ENCODE data around the gene SUN1.
"Not testable (repeated sequence)": the region's sequence is repeated elsewhere in the genome, so short reads cannot be mapped to it uniquely, and the experiment has no call there.

Gene SUN1

GRCh38 chr7:867001-867405, 34.7 kb downstream of the SUN1 start:
- TF ChIP-seq, protein P1, sequence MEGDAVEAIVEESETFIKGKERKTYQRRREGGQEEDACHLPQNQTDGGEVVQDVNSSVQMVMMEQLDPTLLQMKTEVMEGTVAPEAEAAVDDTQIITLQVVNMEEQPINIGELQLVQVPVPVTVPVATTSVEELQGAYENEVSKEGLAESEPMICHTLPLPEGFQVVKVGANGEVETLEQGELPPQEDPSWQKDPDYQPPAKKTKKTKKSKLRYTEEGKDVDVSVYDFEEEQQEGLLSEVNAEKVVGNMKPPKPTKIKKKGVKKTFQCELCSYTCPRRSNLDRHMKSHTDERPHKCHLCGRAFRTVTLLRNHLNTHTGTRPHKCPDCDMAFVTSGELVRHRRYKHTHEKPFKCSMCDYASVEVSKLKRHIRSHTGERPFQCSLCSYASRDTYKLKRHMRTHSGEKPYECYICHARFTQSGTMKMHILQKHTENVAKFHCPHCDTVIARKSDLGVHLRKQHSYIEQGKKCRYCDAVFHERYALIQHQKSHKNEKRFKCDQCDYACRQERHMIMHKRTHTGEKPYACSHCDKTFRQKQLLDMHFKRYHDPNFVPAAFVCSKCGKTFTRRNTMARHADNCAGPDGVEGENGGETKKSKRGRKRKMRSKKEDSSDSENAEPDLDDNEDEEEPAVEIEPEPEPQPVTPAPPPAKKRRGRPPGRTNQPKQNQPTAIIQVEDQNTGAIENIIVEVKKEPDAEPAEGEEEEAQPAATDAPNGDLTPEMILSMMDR (IDR thresholded peaks at IDR 0.05): no peak
- H3K36me3 Mint-ChIP-seq (ENCODE audit: low read depth): peaks cover 85% of the 10 kb centered on the region
- no peak for DNase-seq
- H3K9me3 Mint-ChIP-seq: no peaks in the 10 kb centered on the region
- peaks cover 3% of the 10 kb centered on the region for H3K27me3 Mint-ChIP-seq (ENCODE audit: low read depth, poor library complexity)
- no peaks in the 10 kb centered on the region for H3K4me1 Mint-ChIP-seq
- H3K27ac Mint-ChIP-seq: peak overlapping the region; percentile 36
- no peak overlapping the region for H3K4me3 Mint-ChIP-seq

- Mint-ChIP-seq H3K27ac (peak overlapping the region; percentile 85), H3K36me3 (ENCODE audit: low read depth) (peaks cover 85% of the 10 kb centered on the region), H3K4me1 (no peaks in the 10 kb centered on the region), H3K27me3 (ENCODE audit: low read depth, poor library complexity) (peaks cover 3% of the 10 kb centered on the region), H3K4me3 (no peak overlapping the region), H3K9me3 (no peaks in the 10 kb centered on the region)
- TF ChIP-seq, protein P1 (IDR thresholded peaks at IDR 0.05): no peak
- DNase-seq: no peak
These were observed 35.3 kb downstream of the SUN1 start for GRCh38 chr7:867406-868188.

DNA sequence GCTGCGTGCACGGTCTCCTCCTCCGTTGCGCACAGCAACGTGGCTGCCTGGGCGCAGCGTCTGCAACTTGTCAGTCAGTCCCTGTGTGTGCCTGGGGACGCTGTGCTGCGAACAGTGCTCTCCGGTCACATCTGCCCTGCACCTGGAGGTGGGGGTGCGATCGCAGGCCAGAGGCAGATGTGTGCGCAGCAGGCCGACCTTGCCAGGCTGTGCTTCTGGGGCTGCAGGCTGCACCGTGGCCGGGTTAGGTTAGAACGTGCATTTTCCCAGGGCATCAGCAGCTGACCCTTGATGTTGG, 35.9 kb downstream of the SUN1 start:
- TF ChIP-seq, protein P1 (IDR thresholded peaks at IDR 0.05): no peak
- Mint-ChIP-seq H3K4me3 (no peak overlapping the region), H3K27ac (no peak overlapping the region), H3K4me1 (peaks cover 2% of the 10 kb centered on the region), H3K27me3 (ENCODE audit: low read depth, poor library complexity) (peaks cover 3% of the 10 kb centered on the region), H3K9me3 (no peaks in the 10 kb centered on the region), H3K36me3 (ENCODE audit: low read depth) (peaks cover 87% of the 10 kb centered on the region)
- DNase-seq: no peak

DNA sequence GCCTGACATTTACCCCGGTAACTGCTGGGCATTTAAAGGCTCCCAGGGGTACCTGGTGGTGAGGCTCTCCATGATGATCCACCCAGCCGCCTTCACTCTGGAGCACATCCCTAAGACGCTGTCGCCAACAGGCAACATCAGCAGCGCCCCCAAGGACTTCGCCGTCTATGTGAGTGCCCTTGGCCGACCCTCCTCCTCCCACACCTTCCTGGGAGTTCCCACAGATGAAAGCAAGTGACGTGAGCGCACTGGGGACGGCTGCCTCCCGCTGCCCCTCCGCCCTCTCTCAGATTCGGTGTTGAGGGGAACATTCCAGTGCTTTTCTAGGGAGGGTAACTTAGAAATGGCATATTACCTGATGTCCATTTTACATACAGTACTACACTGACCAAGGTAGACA, 37.1 kb downstream of the SUN1 start:
- H3K27me3 Mint-ChIP-seq (ENCODE audit: low read depth, poor library complexity): peaks cover 3% of the 10 kb centered on the region
- peaks cover 84% of the 10 kb centered on the region for H3K36me3 Mint-ChIP-seq (ENCODE audit: low read depth)
- no peak overlapping the region for H3K4me3 Mint-ChIP-seq
- H3K9me3 Mint-ChIP-seq: no peaks in the 10 kb centered on the region
- peaks cover 14% of the 10 kb centered on the region for H3K4me1 Mint-ChIP-seq
- no peak for DNase-seq
- TF ChIP-seq, protein P1 (IDR thresholded peaks at IDR 0.05): no peak
- no peak overlapping the region for H3K27ac Mint-ChIP-seq

DNA sequence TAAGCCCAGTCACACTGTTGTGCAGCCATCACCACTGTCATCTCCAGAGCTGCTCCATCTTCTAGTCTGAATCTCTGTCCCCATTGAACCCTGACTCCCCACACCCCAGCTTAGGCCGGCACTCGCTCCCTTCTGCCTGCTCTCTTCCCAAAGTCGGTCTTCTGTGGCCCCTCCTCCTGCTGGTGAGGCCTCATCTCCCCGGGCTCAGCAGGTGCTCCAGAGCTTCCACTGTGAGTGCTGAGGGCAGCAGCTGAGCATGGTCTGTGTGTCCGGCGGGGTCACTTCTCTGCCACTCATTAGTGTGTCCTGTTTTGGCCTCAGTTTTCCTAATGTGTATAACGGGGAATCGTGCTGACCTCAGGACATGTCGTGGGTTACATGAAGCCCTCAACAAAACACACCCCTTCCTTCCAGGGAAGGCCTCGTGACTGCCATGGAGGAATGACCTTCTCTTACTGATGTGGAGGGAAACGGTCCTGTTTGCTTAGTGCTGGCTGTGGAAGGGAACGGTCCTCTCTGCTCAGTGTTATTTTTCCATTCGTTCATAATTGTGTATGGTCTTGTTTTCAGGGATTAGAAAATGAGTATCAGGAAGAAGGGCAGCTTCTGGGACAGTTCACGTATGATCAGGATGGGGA, 39.7 kb downstream of the SUN1 start:
- Mint-ChIP-seq H3K4me3 (no peak overlapping the region), H3K36me3 (ENCODE audit: low read depth) (peaks cover 59% of the 10 kb centered on the region), H3K9me3 (no peaks in the 10 kb centered on the region), H3K27ac (peak overlapping the region; percentile 31), H3K27me3 (ENCODE audit: low read depth, poor library complexity) (peaks cover 3% of the 10 kb centered on the region), H3K4me1 (peaks cover 17% of the 10 kb centered on the region)
- TF ChIP-seq, protein P1 (IDR thresholded peaks at IDR 0.05): no peak
- DNase-seq: no peak

DNA sequence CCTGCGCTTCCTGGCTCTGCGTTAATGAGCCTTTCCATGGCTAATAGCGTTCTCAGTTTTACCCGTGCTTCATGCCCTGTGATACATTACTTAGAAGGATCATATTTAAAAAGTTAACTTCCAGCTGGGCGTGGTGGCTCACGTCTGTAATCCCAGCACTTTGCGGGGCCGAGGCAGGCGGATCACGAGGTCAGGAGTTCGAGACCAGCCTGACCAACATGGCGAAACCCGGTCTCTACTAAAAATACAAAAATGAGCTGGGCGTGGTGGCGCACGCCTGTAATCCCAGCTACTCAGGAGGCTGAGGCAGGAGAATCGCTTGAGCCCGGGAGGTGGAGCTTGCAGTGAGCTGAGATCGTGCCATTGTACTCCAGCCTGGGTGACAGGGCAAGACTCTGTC, 40.4 kb downstream of the SUN1 start:
- H3K27me3 Mint-ChIP-seq (ENCODE audit: low read depth, poor library complexity); DNase-seq; H3K4me3 Mint-ChIP-seq; H3K9me3 Mint-ChIP-seq; H3K27ac Mint-ChIP-seq: not testable (repeated sequence)
- Mint-ChIP-seq H3K36me3 (ENCODE audit: low read depth) (peaks cover 53% of the 10 kb centered on the region), H3K4me1 (peaks cover 17% of the 10 kb centered on the region)

Measured in nephron progenitor cell (in vitro differentiated cells).